Measurements from ENCODE around the gene HOXC11. TPM values are rescaled to one million over a fixed set of nuclear protein-coding genes. Genes with fewer than 3 reads are reported as not detected.
A peak's percentile ranks its signal among the peaks of the same experiment; 100 is the strongest.

The HOXC11 gene
- 0.21 and 1.1 TPM in 2 replicates for total RNA-seq (2014; rRNA removed; shearing (Covaris generic))

GRCh38 chr12:53972722-53973235 is at the start of gene HOXC11:
HOXC11 (plus strand) TSS chr12:53973126; CDS start chr12:53973242, 116 bp downstream.
- DNase-seq (ENCODE audit: low spot score) = no peak

- no peak for DNase-seq (ENCODE audit: low spot score)
These were observed 48.2 kb upstream of the HOXC11 start for GRCh38 chr12:53924521-53925405.

DNA sequence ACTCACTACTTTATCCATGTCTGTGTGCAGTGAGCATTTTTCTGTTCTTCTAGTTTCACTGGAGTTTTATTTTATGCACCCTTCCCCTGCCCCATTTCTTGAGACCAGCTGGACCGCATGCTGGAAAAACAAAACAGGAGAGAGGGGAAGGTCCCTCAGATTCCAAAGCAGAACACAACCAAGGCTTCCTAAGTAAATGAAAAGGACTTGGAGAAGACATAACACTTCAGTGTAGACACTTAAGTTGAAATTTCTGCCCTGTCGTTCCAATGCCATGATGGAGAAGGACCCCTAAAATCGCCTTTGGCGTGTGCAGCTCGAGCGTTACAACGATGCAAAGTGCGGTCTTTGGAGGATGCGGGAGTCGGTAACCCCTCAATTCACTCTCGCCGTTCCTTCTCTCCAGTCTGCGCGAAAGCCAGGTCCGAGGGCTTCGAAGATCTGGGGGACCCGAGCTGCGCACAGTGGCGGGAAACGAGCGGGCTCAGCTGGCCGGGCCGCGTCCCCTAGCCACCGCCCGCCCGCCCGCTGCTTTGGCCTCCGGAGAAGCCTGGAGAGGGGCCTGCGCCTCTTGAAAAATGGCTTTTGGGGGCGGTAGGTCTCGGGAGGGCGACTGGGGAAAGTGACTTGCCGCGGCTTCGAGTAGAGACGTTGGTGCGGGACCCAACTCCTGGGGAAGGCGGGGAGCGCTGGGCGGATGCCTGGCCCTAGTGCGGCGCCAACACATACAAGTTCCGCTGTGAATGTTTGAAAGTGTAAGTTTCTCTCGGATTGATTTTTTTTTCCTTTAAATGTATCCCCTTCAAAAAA is 45.5 kb upstream of the HOXC11 start:
- DNase-seq (ENCODE audit: low spot score) = no peak

DNA sequence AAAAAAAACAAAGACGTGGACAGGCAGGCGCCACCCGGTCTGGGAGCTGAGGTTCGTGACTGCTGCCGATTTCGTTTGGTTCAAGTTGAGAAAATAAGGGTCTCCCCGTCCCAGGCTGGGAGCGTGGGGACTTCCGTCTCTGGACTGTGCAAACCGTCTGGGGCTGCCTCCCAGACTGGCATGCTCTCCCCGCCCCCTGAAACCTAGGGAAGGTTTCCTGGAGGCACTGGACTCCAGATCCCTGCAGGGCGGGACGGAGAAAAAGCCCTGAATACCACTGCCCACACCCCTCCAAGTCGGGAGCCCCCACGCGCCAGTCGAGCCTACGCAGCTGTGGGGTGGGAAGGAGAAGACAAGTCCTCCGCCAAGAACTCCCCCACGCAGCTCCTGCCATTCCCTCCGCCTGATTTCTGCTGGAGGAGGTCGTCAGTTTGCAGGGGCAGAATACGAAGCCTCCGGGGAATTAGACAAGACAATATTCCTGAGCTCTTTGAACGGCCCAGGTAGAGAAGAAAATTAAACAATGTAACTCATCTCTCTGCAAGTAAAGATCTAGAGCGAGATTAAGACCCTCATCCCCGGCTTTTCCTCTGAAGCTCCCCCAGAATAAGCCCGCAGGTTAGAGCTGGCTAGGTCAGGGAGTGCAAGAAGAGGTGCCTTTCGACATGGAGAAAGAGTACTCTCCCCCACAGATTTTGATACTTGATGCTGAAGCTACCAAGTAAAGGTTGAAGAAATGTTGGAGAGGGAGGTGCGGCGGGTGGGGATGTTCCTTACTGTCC is 44.7 kb upstream of the HOXC11 start:
- no peak for DNase-seq (ENCODE audit: low spot score)

GRCh38 chr12:53929527-53929926 is 43.4 kb upstream of the HOXC11 start:
- DNase-seq (ENCODE audit: low spot score) = no peak

- no peak for DNase-seq (ENCODE audit: low spot score)
These were observed 42.2 kb upstream of the HOXC11 start for GRCh38 chr12:53930591-53931255.

DNA sequence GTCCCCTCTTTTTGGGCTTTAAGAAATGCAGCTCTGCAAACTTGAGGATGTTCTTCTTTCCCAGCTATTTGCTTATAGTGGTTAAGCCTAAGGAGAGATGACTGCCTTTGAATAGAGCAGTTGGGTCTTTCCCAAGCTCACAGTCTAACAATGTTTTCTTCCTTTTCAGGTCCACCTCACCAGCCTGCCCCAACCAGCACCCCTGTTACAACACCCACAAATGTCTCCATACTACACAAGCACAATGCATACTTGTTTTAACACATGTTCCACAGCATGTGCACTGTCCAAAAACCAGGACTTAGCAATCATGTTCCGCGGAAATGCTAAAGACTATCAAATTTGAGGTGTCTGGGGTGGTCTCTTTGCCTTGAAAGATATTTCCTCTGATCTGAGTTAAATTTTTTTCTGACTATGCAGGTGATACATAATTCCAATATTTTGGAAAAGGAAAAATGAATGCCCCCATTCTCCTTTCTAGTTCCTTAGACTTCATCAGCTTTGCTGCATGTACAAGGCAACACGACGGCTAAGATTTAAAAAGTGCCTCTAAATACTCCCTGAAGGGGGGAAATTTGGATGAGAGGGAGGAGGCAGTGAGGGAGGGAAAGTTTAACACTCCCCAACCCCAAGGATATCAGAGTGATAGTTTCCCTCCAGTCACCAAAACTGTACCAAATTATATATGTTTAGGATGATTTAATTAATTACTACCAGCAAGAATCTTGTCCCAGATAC is 40.9 kb upstream of the HOXC11 start:
- no peak for DNase-seq (ENCODE audit: low spot score)

GRCh38 chr12:53932915-53933314 is 40.0 kb upstream of the HOXC11 start:
- DNase-seq (ENCODE audit: low spot score) = no peak

GRCh38 chr12:53935383-53936341 is 37.3 kb upstream of the HOXC11 start:
- no peak for DNase-seq (ENCODE audit: low spot score)

- DNase-seq (ENCODE audit: low spot score) = no peak
These were observed 35.8 kb upstream of the HOXC11 start for GRCh38 chr12:53937099-53937498.

- DNase-seq (ENCODE audit: low spot score) = no peak
These were observed 35.2 kb upstream of the HOXC11 start for GRCh38 chr12:53937596-53938325.

- DNase-seq (ENCODE audit: low spot score) = peak; percentile 98
These were observed 34.4 kb upstream of the HOXC11 start, which contains the start of gene HOXC13 for GRCh38 chr12:53938326-53939140. HOXC13 (plus strand) TSS chr12:53938831; CDS start chr12:53938907, 76 bp downstream.

GRCh38 chr12:53939141-53940108 is 33.5 kb upstream of the HOXC11 start:
- DNase-seq (ENCODE audit: low spot score) = no peak

GRCh38 chr12:53940443-53941014 is 32.4 kb upstream of the HOXC11 start:
- DNase-seq (ENCODE audit: low spot score) = no peak

DNA sequence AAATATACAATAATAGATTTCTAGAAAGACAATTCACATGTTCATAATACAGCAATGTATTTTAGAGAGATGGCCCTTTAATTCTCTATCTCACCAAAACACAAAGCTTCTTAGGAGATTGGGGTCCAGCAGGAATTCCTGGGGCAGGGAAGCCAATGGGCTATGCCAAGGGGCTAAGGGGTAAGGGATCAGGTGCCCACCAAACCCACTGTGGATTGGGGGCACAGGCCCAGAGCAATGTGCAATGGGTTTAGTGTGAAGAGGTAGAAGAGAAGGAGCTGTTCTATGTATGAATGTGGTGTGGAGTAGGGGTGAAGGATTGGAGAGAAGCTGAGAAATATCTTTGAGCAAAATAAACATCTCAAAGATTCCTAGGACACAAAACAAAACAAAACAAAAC is 31.7 kb upstream of the HOXC11 start:
- no peak for DNase-seq (ENCODE audit: low spot score)

GRCh38 chr12:53941750-53942149 is 31.2 kb upstream of the HOXC11 start:
- peak; percentile 29 for DNase-seq (ENCODE audit: low spot score)

All from H4 (cell line).